NCI-H774 (cell line): Measurements from ENCODE around the gene TSPOAP1.

Experiments used
- DNase-seq: peaks from one replicate; lab custom pipeline; 2025; lab: John Stamatoyannopoulos, UW

TSPOAP1 gene

DNA sequence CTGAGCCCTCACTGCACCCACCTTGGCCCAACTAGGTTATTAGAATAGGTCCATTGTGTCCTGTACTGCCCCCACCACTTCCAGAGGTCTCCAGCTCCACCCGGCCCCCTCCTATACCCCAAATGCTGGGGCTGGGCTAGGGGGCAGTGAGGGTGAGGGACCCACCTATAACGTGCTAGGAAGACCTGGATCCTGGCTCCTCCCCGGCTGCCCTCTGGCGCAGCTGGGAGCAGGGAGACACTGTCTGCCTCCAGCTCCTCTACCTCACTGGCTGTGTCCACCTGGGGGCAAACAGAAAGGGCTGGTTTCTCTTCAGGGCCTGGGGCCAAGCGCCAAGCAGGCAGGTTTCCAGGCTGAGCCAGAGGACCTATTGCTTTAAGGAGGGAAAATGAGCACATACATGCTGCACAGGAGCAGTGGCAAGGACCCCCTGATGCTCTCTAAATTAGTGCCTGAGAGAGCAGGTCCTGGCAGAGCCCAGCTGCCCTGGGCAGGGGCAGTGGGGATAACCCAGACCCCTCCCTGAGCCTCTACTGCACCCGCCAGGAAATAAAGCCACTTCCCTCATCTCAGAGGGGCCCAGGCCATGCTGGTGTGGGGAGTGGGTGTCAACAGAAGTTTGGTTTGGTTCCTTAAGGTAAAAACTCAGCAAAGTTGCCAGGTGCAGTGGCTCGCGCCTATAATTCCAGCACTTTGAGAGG is 12.2 kb downstream of the TSPOAP1 start:
- DNase-seq = no peak

DNA sequence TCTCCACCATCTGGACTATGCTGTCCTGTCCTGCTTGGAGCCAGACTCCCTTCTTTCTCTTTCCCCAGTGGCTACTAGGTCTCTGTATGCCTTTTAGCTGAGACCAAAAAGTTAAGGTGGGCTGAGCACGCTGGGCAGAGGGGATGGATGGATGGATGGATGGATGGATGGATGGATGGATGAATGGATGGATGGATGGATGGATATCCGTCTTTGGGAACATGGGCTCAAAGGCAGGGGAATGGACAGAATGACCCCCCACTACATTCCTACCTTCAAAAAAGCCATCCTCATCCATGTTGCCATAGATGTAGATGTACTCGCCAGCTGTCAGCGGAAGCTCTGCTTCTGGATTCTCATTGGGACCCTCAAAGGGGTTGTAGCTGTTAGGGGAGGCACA is 12.8 kb downstream of the TSPOAP1 start:
- no peak for DNase-seq

DNA sequence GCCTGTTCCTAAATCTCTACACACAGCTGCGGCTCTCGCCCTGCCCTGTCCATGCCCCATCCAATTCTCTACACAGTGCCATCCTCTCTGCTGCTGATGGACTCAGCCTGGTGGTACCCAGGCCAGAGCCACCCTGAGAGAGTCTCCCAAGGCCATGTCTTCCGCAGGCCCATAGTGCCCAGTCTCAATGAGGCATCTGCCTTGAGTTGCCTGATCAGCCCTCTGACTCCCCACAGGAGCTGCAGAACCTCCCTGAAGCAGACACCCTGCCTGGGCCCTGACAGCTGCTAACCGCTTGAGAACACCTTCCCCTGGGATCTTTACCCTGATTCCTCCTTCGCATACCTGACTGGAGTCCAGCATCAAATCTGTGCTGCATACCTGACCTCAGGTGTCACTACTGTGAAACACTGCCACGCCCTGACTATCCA is 13.3 kb downstream of the TSPOAP1 start:
- DNase-seq = no peak

GRCh38 chr17:58314706-58315015 is 13.9 kb downstream of the TSPOAP1 start:
- no peak for DNase-seq

GRCh38 chr17:58313815-58314705 is 14.5 kb downstream of the TSPOAP1 start:
- DNase-seq = no peak

- DNase-seq = no peak
Observed at GRCh38 chr17:58312829-58313228, 15.8 kb downstream of the TSPOAP1 start.

DNA sequence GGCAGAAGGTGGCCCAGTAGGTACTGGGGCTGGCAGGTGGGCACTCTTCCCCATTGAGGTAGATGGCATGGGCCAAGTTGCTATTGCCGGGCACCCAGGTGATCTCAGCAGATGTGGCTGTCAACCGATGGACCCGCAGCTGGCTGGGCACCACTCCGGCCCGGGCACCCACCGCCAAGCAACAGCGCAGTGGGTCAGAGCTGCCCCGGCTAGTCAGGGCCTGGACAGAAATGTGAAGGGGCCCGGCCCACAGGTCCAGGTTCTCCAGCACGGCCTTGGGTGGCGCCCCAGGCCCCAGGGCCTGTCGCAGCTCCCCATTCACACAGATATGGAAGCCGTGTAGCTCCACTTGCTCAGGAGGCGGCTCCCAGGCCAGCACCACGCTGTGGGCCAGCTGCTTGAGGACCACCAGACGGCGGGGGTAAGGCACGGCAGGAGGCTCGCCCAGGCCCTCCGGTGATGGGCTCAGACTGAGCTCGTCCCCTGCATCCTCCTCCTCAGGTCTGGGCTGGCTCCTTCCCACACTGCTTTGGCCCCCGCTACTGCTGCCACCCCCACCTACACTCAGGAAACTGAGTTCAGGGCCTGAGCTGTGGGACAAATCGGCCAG is 16.5 kb downstream of the TSPOAP1 start:
- no peak for DNase-seq

GRCh38 chr17:58311429-58311894 is 17.1 kb downstream of the TSPOAP1 start:
- DNase-seq = no peak

DNA sequence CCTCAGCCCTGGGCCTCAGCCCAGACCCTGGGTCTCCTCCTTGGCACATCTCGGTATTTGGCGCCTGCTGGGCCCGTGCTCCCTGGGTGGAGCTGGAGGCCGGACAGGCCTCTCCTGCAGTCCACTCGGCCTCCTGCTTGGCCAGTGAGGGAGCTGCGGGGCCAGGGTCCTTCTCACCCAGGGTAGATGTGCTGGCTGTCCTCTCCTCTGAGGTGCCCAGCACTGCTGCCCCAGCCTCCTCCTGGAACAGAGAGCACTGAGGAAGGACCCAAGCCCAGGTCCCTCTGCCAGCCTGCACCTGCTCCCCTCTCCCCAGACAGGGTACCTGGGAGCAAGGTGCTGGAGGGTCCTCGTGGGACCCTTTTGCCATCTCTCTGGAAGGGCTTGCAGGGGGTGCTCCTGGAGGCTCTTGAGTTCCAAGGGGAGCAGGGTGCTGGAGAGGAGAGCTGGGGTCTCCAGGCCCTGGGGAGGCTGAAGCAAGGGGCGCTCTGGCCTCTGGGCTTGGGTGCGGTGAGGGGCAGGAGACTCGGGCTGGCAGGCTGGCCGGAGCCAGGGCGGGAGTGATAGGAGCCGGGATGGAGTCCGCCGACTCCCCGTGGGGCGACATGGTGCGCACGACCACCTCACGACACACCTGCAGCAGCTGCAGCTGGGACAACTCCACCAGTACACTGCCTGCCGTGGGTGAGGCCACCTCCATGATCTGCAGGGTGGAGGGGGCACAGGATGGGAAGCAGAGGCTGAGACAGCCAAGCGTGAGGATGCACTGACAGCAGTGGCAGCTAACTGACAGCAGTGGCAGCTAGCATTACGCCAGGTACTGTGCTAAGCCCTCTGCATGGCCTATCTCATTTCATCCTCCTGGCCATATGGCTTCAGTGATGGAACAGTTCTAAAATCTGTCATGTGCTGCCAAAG is 17.8 kb downstream of the TSPOAP1 start:
- no peak for DNase-seq

GRCh38 chr17:58309918-58310259 is 18.7 kb downstream of the TSPOAP1 start:
- no peak for DNase-seq

DNA sequence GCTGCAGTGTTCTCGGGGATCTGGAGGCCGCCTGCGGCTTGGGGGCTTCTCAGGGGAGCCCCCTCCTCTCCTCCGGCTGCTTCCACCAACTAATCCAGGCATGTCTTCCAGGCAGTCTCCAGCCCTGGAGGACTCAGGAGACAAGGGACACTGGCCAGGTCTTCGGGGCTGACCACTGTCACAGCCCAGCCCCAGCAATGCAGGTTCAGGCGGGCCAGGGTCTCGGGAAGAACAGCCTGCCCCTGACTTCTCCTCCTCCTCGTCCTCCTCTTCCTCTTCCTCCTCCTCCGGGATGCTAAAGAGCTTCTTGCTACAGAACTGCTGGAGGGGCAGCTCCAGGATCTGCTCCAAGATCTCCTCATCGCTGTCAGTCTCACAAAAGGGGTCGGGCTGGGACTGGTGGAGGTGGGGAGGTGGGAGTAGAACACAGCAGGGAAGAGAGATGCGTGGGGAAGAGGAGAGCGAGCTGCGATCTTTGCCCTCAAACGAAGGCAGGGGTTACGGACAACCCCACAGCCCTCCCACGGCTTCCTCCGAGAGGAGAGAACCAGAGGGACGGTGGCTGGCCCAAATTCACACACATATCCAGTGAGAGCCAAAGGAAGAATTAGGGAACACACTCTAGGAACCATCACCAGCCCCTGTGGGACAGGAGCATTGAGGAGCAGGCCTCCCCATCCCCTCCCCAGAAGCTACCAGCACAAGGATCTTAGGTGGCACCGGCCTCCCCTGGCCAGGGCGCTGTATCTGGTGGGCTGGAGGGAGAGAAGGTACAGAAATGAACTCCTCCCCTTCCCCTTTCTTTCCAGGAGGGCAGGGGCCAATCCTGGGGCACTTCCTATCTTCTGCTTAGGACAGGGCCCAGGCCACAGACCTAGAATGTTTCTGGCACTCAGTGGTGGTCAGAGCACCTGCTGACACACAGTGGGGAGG is 19.3 kb downstream of the TSPOAP1 start:
- no peak for DNase-seq

GRCh38 chr17:58308173-58308984 is 20.2 kb downstream of the TSPOAP1 start:
- no peak for DNase-seq

GRCh38 chr17:58307468-58308172 is 21.0 kb downstream of the TSPOAP1 start:
- no peak for DNase-seq

- no peak for DNase-seq
Observed at GRCh38 chr17:58306131-58306951, 22.3 kb downstream of the TSPOAP1 start.

DNA sequence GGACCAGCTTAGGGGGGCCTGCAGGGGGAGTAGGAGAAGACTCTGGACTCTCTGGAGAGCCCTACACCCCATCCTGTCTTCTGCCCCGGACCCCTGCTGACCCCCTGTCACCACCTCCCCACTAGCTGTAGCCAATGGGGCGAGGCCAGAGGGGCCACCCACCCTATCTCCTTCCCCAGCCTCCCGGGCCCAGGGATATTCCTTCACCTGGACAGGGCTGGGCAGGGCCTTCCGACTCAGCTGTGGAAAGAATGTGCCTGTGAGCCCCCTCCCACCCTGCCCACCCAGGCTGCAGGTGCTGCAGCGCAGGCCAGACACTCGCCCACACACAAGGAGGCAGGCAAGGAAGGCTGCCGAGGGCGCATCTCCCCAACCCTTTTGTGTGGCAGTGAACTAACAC is 23.0 kb downstream of the TSPOAP1 start:
- DNase-seq = no peak

GRCh38 chr17:58304750-58305486 is 23.7 kb downstream of the TSPOAP1 start:
- no peak for DNase-seq

GRCh38 chr17:58303971-58304749 is 24.4 kb downstream of the TSPOAP1 start:
- DNase-seq = peak; percentile 25
